Measurements from ENCODE around the gene JARID2. TPM values are rescaled to one million over a fixed set of nuclear protein-coding genes. Genes with fewer than 3 reads are reported as not detected.

JARID2 gene
- total RNA-seq, 2 experiments from 2014 or later, result 19.0 to 19.5 TPM

- Histone ChIP-seq H3K4me2 (ENCODE audit: low read length) (no peak overlapping the region), H3K4me3 (ENCODE audit: low read depth, low read length, poor library complexity, severe bottlenecking) (no peak overlapping the region), H3K36me3 (ENCODE audit: insufficient read depth, low read length) (peaks cover 13% of the 10 kb centered on the region; the same call in 1 of the 2 replicates), H3K79me2 (ENCODE audit: insufficient read depth, low read depth, low read length) (no peaks in the 10 kb centered on the region), H3K27ac (ENCODE audit: low read depth, low read length, poor library complexity, severe bottlenecking) (no peak overlapping the region), H3K9me2 (ENCODE audit: insufficient read depth, low read length) (no peaks in the 10 kb centered on the region), H3K4me1 (ENCODE audit: insufficient read depth, low read length, poor library complexity, severe bottlenecking) (no peaks in the 10 kb centered on the region), H2AFZ (ENCODE audit: low read length) (no peak overlapping the region), H4K20me1 (ENCODE audit: insufficient read depth, low read length) (no peaks in the 10 kb centered on the region), H3K9me3 (ENCODE audit: low read length) (no peaks in the 10 kb centered on the region)
- CTCF ChIA-PET (ENCODE audit: unreplicated experiment), result no interaction called here
- intact Hi-C loops (cut with micrococcal nuclease; ENCODE audit: unreplicated experiment), result no loop called here
- TF ChIP-seq EZH2phosphoT487 (IDR thresholded peaks at IDR 0.05; ENCODE audit: borderline replicate concordance, low read depth, low read length) (no peak), CTCF (conservative IDR thresholded peaks at IDR 0.05; ENCODE audit: low read length) (no peak)
- POLR2A ChIA-PET, result no interaction called here
- no TSS peak for BruUV-seq (replicated peaks)
- no peak for DNase-seq (ENCODE audit: low spot score)
These were observed 261.4 kb downstream of the JARID2 start for GRCh38 chr6:15507221-15507620.

GRCh38 chr6:15507746-15508145 is 261.9 kb downstream of the JARID2 start:
- H3K27ac ChIP-seq (ENCODE audit: low read depth, low read length, poor library complexity, severe bottlenecking), result no peak overlapping the region
- ChIA-PET CTCF (ENCODE audit: unreplicated experiment) (no interaction called here), POLR2A (no interaction called here)
- H2AFZ ChIP-seq (ENCODE audit: low read length), result no peak overlapping the region
- H3K36me3 ChIP-seq (ENCODE audit: insufficient read depth, low read length), result peaks cover 18% of the 10 kb centered on the region; the same call in 1 of the 2 replicates
- H3K4me1 ChIP-seq (ENCODE audit: insufficient read depth, low read length, poor library complexity, severe bottlenecking), result no peaks in the 10 kb centered on the region
- H3K4me2 ChIP-seq (ENCODE audit: low read length), result no peak overlapping the region
- H4K20me1 ChIP-seq (ENCODE audit: insufficient read depth, low read length), result no peaks in the 10 kb centered on the region
- BruUV-seq (replicated peaks), result no TSS peak
- TF ChIP-seq EZH2phosphoT487 (IDR thresholded peaks at IDR 0.05; ENCODE audit: borderline replicate concordance, low read depth, low read length), result no peak
- no peak for TF ChIP-seq CTCF (conservative IDR thresholded peaks at IDR 0.05; ENCODE audit: low read length)
- no peaks in the 10 kb centered on the region for H3K9me3 ChIP-seq (ENCODE audit: low read length)
- no peaks in the 10 kb centered on the region for H3K9me2 ChIP-seq (ENCODE audit: insufficient read depth, low read length)
- H3K79me2 ChIP-seq (ENCODE audit: insufficient read depth, low read depth, low read length), result no peaks in the 10 kb centered on the region
- intact Hi-C loops (cut with micrococcal nuclease; ENCODE audit: unreplicated experiment), result no loop called here
- DNase-seq (ENCODE audit: low spot score), result no peak
- no peak overlapping the region for H3K4me3 ChIP-seq (ENCODE audit: low read depth, low read length, poor library complexity, severe bottlenecking)

GRCh38 chr6:15508441-15508871 is 262.6 kb downstream of the JARID2 start:
- Histone ChIP-seq H3K79me2 (ENCODE audit: insufficient read depth, low read depth, low read length) (no peaks in the 10 kb centered on the region), H3K9me3 (ENCODE audit: low read length) (no peaks in the 10 kb centered on the region), H3K9me2 (ENCODE audit: insufficient read depth, low read length) (no peaks in the 10 kb centered on the region), H3K4me1 (ENCODE audit: insufficient read depth, low read length, poor library complexity, severe bottlenecking) (no peaks in the 10 kb centered on the region), H3K27ac (ENCODE audit: low read depth, low read length, poor library complexity, severe bottlenecking) (no peak overlapping the region), H3K4me3 (ENCODE audit: low read depth, low read length, poor library complexity, severe bottlenecking) (no peak overlapping the region), H3K36me3 (ENCODE audit: insufficient read depth, low read length) (peaks cover 23% of the 10 kb centered on the region; the same call in 1 of the 2 replicates), H4K20me1 (ENCODE audit: insufficient read depth, low read length) (no peaks in the 10 kb centered on the region), H2AFZ (ENCODE audit: low read length) (no peak overlapping the region), H3K4me2 (ENCODE audit: low read length) (no peak overlapping the region)
- ChIA-PET POLR2A (no interaction called here), CTCF (ENCODE audit: unreplicated experiment) (interaction anchor here (0.6 kb wide), 1 partner anchor 8 kb away, joined by 3 read pairs; no protein-coding TSS in a partner anchor)
- intact Hi-C loops (cut with micrococcal nuclease; ENCODE audit: unreplicated experiment), result no loop called here
- no peak for DNase-seq (ENCODE audit: low spot score)
- no TSS peak for BruUV-seq (replicated peaks)
- TF ChIP-seq CTCF (conservative IDR thresholded peaks at IDR 0.05; ENCODE audit: low read length), result no peak
- no peak for TF ChIP-seq EZH2phosphoT487 (IDR thresholded peaks at IDR 0.05; ENCODE audit: borderline replicate concordance, low read depth, low read length)
